ENCODE data around the gene ANO4. TPM values are rescaled to one million over a fixed set of nuclear protein-coding genes. Genes with fewer than 3 reads are reported as not detected.

Gene ANO4
- total RNA-seq (ENCODE audit: low replicate concordance), result 4.8 and 7.3 TPM in 2 replicates
- long read RNA-seq, partial matches to known transcripts, result 0 of 1 reads
- long read RNA-seq, other reads (novel, unspliced or antisense), result 1 of 1 reads

DNA sequence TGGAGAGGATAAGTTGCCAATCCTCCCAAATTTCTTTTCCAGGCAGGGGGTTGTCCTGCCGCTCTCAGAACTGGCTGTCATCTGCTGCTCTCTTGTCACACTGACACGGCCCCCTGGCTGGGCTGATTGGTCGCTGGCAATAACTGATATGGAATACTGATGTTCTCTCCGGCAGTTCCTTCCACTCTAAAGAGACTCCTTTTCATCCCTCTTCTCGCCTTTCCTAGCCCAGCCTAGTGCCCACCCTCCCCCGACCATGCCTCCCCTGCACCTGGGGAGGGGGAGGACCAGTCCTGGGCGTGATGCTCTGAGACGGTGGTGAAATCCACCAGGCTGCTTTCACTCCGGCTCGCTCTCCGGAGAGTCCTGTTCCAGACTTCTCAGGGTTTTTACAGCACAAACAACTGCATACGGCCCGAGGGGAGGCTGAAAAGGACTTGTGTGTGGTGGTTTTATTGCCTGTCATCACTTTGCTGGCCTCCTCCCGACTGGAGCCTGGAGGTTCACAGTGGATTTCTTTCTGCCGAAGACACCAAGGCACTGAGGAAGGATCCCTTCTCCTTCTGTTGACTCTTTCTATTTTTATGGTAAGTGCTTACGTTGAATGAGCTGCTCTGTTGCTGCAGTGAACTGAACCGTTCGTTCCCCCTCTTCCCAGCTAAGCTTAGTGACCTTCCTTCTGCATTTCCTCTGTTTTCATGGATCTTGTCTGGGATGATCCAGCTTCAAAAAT is at the start of gene ANO4:
ANO4 (plus strand) TSS at position 336 of the 733 bp plus-strand sequence. CDS start 107,010 bp downstream, outside the sequence.
- TF ChIP-seq, protein P1, sequence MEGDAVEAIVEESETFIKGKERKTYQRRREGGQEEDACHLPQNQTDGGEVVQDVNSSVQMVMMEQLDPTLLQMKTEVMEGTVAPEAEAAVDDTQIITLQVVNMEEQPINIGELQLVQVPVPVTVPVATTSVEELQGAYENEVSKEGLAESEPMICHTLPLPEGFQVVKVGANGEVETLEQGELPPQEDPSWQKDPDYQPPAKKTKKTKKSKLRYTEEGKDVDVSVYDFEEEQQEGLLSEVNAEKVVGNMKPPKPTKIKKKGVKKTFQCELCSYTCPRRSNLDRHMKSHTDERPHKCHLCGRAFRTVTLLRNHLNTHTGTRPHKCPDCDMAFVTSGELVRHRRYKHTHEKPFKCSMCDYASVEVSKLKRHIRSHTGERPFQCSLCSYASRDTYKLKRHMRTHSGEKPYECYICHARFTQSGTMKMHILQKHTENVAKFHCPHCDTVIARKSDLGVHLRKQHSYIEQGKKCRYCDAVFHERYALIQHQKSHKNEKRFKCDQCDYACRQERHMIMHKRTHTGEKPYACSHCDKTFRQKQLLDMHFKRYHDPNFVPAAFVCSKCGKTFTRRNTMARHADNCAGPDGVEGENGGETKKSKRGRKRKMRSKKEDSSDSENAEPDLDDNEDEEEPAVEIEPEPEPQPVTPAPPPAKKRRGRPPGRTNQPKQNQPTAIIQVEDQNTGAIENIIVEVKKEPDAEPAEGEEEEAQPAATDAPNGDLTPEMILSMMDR (conservative IDR thresholded peaks at IDR 0.05), result no peak
- DNase-seq (ENCODE audit: extremely low spot score, unreplicated experiment), result no peak
- H3K4me3 Mint-ChIP-seq, result peak within 1 kb of the TSS; percentile 55
- peaks cover 19% of the 10 kb centered on the region for H3K4me1 Mint-ChIP-seq (ENCODE audit: unreplicated experiment)
- no peak within 1 kb of the TSS for H3K27ac Mint-ChIP-seq
- H3K36me3 Mint-ChIP-seq, result no peaks in the 10 kb centered on the region
- no peaks in the 10 kb centered on the region for H3K9me3 Mint-ChIP-seq
- peaks cover 58% of the 10 kb centered on the region for H3K27me3 Mint-ChIP-seq

DNA sequence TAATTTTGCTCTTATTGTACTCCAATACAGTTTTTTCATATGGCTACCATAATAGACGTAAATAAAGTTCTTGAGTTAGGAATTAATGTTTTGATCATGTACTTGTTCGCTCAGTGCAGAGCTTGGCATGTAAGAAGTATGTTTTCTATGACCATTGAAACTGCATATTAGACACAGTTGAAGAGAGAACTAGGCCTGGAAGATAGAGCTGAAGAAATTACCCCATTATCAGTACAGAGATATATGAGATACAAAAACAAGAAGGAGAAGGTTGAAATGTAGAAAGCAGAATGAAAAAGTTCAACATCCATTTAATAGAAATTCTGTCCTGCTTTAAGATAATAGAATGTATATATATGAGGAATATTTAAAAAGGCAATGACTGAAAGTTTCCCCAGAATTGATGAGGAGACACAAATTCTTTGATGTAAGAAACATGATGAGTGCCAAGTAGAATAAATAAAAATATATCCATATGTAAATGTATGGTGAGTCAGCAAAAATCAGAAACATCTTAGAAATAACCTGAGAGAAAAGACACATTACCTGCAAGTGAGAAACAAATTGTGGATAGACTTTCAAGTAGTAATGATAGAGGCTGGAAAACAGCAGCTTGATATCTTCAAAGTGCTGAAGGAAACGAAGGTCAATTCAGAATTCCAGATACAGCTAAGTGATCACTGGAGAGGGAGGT is 49.1 kb upstream of the ANO4 start:
- peaks cover 7% of the 10 kb centered on the region for H3K27me3 Mint-ChIP-seq
- no peak overlapping the region for H3K4me3 Mint-ChIP-seq
- no peaks in the 10 kb centered on the region for H3K4me1 Mint-ChIP-seq (ENCODE audit: unreplicated experiment)
- no peaks in the 10 kb centered on the region for H3K9me3 Mint-ChIP-seq
- no peak for DNase-seq (ENCODE audit: extremely low spot score, unreplicated experiment)
- H3K36me3 Mint-ChIP-seq, result no peaks in the 10 kb centered on the region
- no peak overlapping the region for H3K27ac Mint-ChIP-seq
- TF ChIP-seq, protein P1 (conservative IDR thresholded peaks at IDR 0.05), result no peak

DNA sequence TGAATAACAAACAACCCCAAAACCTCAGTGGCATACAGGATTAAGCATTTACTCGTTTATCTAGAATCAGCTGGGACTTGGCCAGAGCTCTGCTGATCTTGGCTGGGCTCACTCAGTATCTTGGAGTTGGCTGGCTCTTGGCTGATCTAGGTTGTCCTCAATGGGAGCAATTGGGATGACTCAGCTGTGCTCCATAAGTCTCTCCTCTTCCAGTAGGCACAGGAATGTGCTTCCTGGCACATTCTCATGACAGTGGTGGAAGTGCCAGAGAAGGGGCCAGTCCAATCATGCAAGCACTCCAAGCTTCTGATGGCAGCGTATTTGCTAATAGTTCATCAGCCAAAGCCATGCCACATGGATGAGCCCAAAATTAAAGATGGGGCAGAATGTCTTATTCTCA is 41.7 kb upstream of the ANO4 start:
- Mint-ChIP-seq H3K27me3 (peaks cover 3% of the 10 kb centered on the region), H3K4me1 (ENCODE audit: unreplicated experiment) (no peaks in the 10 kb centered on the region), H3K9me3 (no peaks in the 10 kb centered on the region), H3K27ac (no peak overlapping the region), H3K36me3 (no peaks in the 10 kb centered on the region), H3K4me3 (no peak overlapping the region)
- DNase-seq (ENCODE audit: extremely low spot score, unreplicated experiment), result no peak
- TF ChIP-seq, protein P1 (conservative IDR thresholded peaks at IDR 0.05), result no peak

DNA sequence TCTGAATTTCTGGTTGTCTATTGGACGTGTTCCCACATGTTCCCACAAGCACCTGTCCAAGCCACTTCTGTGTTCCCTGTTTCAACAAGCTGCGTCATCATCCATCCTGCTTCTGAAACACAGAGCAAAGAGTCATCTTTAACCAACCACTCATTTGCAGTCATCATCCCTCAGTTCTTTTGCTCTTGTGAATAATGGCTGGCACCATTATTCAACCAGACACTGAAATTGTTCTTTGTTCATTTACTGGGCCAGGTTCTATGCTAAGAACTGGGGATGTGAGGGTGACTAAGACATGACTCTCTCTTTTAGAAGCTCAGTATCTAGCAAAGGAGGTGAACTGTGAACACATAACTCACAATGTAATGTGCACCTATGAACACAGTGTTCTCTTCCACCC is 40.7 kb upstream of the ANO4 start:
- Mint-ChIP-seq H3K27me3 (peaks cover 3% of the 10 kb centered on the region), H3K27ac (no peak overlapping the region), H3K36me3 (no peaks in the 10 kb centered on the region), H3K9me3 (no peaks in the 10 kb centered on the region), H3K4me3 (no peak overlapping the region), H3K4me1 (ENCODE audit: unreplicated experiment) (no peaks in the 10 kb centered on the region)
- DNase-seq (ENCODE audit: extremely low spot score, unreplicated experiment), result no peak
- TF ChIP-seq, protein P1 (conservative IDR thresholded peaks at IDR 0.05), result no peak

DNA sequence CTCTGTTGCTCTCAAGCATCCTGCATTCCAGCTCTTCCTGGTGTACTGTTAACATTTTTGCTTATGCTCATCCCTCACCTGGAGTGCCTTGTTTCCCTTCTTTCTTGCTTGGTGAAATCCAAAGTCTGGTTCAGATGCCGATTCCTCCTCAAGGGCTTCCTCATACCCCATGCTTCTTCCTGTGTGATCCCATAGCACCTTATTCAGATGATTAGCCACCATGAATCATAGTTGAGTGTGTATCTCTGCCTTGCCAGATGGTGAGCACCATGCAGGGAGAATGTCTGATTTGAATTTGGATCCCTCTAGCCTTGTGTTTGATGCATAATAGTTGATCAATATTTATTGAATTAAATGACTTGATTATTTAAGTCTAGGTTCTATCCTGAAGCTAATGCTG is 39.4 kb upstream of the ANO4 start:
- Mint-ChIP-seq H3K27me3 (peaks cover 3% of the 10 kb centered on the region), H3K9me3 (no peaks in the 10 kb centered on the region), H3K4me3 (no peak overlapping the region), H3K27ac (no peak overlapping the region), H3K36me3 (no peaks in the 10 kb centered on the region), H3K4me1 (ENCODE audit: unreplicated experiment) (no peaks in the 10 kb centered on the region)
- DNase-seq (ENCODE audit: extremely low spot score, unreplicated experiment), result no peak
- TF ChIP-seq, protein P1 (conservative IDR thresholded peaks at IDR 0.05), result no peak

Data from type B pancreatic cell (in vitro differentiated cells).